EH (cell line): ENCODE data around the gene SNRK.
"Not testable (repeated sequence)": the region's sequence is repeated elsewhere in the genome, so short reads cannot be mapped to it uniquely, and the experiment has no call there.

Experiments
- DNase-seq: peaks from one replicate; pipeline ENCODE4 v3.0.0-alpha.2; 2015; ENCODE audit warnings: low read depth

Gene SNRK

DNA sequence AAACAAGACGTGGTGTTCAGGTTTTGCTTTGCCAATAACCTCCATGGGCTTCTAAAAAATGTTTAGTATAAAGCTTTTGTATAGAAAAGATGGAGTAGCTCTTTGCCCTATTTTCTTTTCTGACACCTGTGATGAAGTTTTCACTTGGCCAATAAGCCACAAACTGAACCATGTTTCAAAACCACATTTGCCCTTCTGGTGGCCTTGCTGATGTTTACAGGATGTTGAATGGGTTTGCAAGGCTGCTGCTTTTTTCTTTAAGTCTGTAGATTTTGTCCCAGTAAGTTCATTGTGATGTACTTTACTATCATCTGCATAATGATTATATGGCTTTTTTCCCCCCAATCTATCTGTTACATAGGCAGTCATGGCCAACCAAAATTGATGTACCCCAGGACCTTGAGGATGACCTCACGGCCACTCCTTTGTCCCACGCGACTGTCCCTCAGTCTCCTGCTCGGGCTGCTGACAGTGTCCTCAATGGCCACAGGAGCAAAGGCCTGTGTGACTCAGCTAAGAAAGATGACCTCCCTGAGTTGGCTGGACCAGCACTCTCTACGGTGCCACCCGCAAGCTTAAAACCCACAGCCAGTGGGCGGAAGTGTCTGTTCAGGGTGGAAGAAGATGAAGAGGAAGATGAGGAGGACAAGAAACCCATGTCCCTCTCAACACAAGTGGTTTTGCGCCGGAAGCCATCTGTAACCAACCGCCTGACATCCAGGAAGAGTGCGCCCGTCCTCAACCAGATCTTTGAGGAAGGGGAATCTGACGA, 60.8 kb downstream of the SNRK start:
- no peak for DNase-seq

DNA sequence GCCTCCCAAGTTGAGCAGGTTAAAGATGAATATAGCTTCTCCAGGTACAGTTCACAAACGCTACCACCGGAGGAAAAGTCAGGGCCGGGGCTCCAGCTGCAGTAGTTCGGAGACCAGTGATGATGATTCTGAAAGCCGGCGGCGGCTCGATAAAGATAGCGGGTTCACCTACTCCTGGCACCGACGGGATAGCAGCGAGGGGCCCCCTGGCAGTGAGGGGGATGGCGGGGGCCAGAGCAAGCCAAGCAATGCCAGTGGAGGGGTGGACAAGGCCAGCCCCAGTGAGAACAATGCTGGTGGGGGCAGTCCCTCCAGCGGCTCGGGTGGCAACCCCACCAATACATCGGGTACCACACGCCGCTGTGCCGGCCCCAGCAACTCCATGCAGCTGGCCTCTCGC, 61.4 kb downstream of the SNRK start:
- no peak for DNase-seq

DNA sequence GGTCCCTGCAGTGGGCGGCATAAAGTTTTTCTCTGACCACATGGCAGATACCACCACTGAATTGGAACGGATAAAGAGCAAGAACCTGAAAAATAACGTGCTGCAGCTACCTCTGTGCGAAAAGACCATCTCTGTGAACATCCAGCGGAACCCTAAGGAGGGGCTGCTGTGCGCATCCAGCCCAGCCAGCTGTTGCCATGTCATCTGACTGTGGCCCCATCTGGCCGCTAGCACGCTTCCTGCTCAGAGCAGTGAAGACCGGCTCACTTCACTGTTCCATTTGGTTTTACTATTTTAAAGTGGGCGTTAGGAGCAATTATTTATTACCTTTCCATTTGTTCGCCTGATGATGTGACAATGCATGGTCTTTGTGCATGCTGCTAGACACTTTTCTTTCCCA, 62.0 kb downstream of the SNRK start:
- DNase-seq: no peak

DNA sequence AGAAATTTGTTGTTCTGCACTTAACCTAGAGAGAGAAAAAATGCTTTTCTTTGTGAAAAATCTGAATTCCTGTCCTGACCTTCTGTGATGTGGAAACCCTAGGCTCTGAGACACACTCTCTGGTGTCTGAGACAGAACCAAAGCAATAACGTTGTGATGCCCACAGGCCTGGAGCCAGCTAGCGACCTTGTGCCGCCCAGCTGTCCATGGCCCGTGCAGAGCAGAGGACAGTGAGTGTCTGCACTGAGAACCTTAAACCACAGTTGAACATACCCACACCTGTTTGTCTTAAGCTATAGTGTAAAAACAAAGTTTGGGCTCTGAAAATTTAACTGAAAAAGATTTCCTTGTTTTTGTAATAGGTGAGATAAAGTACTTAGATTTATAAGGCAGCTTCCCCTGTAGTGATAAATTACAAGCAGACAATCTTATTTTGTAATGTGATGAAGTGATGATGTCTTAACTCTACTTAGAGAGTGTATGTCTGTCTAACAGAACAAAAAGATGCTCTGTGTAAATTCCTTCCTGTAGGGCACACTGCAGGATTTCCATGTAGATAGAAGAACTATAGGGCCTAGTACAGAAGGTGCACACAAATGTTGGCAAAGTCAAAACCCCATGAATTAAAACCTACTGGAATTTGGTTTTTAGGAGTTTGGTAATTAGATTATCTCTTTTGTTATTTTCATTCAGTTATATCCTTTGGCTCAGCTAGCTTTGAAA, 62.7 kb downstream of the SNRK start:
- DNase-seq: no peak

DNA sequence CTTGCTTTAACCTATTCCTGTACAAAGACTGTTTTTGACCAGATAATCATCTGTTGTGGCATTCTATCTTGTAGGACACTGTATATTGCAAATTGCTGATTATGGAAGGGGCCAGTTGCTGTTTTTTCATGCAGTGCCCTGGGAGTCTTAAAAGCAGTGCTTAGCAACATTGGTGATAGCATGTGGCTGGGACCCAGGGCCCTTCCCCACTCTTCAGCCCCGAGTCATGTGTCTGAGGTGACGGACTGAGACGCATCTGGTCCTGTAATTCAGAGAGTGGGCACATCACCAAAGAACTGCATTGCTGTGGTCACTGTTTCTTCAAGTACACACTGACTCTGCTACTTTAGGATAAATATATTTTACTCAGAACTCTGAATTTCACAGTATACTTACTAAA, 63.4 kb downstream of the SNRK start:
- DNase-seq: no peak

DNA sequence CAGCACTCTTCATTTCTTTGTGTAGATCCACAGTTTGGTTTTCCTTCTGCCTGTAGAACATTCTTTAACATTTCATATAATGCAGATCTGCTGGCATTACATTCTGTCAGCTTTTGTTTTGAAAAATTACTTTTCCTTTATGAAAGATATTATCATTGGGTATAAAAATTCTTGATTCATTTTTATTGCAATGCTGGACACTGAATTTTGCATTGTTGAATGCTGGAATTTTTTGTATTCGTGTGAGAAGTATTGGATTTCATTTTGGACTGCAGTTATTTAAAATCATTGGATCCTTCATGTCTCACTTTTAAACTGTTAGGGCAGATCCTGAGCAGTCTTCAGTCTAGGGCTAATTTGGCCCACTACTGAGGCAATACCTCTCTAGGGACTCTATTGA, 67.1 kb downstream of the SNRK start:
- DNase-seq: no peak

- no peak for DNase-seq
Measured at GRCh38 chr3:43353923-43354670, 67.8 kb downstream of the SNRK start.

DNA sequence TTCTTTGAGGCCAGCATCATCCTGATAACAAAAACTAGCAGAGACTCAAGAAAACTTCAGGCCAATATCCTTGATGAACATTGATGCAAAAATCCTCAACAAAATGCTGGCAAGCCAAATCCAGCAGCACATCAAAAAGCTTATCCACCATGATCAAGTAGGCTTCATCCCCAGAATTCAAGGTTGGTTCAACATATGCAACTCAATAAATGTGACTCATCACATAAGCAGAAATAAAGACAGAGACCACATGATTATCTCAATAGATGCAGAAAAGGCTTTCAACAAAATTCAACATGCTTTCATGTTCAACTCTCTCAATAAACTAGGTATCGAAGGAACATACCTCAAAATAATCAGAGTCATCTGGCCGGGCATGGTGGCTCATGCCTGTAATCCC, 69.7 kb downstream of the SNRK start:
- DNase-seq: not testable (repeated sequence)

GRCh38 chr3:43361077-43361476, 74.7 kb downstream of the SNRK start:
- DNase-seq: no peak

DNA sequence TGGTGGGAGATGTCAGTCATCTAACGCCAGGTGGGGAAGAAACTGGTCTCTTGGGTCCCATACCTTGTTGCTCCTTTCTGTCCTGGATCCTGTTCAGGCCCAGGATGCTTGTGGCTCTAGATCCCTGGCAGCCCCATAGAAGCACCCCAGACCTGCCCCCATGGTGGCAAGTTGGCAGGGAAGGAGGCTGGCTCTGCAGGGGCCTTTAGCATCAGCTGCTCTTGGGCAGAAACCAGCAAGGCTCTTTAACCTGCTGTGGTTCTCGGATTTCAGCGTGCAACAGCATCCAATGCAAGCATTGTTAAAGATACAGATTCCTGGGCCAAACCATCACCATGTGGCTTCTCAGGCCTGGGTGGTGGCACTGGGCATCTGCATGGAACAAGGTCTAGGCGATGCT, 75.8 kb downstream of the SNRK start:
- DNase-seq: no peak

GRCh38 chr3:43362961-43363360, 76.6 kb downstream of the SNRK start:
- DNase-seq: no peak

DNA sequence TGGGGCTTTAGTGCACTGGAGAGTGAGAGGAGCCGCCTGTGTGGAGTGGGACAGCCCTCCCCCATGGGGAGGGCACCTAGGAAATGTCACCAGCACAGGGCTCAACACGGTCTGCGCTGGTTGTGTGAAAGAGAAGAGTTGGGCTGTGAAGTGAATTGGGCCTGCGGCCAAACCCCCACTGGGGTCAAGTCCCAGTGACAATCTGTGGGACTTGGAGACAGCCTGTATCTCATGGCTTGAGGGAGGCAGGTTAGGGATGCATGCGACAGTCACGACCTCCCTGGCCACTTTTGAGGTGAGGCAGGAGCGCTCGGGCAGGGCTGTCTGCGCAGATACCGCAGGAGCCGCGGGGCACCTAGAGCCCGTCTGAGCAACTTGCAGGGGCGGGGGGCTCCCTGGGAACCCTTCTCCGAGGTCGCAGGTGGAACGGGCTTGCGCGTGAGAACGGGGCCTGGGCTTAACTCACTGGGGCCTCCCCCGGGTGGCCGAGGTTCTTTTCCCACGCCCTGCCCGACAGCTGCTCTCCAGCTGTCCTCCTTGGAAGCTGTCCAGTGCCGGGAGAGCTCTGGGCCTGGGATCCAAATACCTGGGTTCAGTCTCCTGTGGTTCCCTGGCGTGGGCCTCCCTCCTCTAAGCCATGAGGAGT, 77.4 kb downstream of the SNRK start:
- DNase-seq: no peak

- no peak for DNase-seq
Measured at GRCh38 chr3:43364494-43364893, 78.2 kb downstream of the SNRK start.

DNA sequence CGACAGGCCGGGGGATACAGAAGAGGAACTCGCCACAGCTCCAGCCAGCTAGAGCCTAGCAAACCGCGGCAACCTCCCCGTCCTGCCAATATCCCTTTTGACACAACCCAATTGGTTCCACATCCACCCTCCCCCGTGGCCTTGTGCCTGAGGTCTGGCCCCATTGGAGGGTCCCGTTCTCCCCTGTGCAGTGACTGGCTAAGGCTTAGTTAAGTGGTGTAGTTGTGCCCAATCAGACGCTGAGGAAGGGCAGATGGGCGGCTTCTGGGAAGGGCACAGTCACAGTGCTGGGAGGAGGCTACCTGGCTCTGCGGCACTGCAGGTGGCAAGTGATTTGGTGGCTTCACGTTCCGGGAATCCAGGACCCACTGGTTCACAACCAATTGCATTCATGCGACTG, 78.6 kb downstream of the SNRK start:
- DNase-seq: no peak

GRCh38 chr3:43365601-43366305, 79.4 kb downstream of the SNRK start:
- no peak for DNase-seq

- DNase-seq: no peak
Measured at GRCh38 chr3:43366481-43366880, 80.1 kb downstream of the SNRK start.

DNA sequence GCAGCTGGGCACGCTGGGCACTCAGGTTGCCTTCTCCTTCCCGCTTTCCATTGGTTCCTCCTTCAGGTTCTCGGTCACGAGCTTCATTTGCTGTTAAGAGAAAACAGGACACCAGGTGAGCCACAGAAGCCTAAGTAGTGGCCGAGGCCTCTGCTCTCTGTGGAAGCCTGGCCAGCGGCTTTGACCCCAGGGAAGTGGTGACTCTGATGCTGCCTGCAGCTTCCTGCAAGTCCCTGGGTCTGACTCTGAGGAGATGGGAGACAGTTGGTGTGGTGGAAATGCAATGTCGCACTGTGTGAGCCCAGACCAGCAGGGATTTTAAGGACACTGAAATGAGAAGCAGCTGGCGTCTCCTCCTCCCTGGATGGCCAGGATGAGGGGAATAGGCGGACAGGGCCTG, 80.5 kb downstream of the SNRK start:
- DNase-seq: no peak

- DNase-seq: no peak
Measured at GRCh38 chr3:43369404-43370292, 83.3 kb downstream of the SNRK start.

GRCh38 chr3:43370293-43370980, 84.1 kb downstream of the SNRK start:
- no peak for DNase-seq

GRCh38 chr3:43371494-43371893, 85.2 kb downstream of the SNRK start:
- no peak for DNase-seq
